Measurements from ENCODE around the gene MGMT. TPM values are rescaled to one million over a fixed set of nuclear protein-coding genes. Genes with fewer than 3 reads are reported as not detected.

Gene MGMT
- total and polyA plus RNA-seq, 2 donors (not counting 3 experiments of a cell fraction or from before 2014, with no cell fraction given), result 15.0 to 15.2 TPM

DNA sequence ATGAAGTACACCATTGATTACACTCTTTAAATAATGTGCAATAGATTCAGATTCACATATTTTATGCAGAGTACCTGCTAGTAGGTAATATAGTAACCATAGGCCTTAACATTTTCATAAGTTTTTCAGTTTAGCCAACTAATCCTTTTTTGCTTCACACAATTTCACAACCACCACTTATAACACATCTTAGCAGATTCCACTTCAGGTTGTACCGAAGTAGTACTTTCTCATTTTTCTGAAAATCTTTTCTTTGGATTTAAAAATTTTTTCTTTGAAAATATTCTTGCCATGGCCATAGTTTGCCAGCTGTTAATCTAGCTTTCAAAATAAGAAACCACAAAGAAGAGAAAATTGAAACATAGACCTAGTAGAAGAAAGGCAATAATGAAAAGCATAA, 203.1 kb downstream of the MGMT start:
- H3K36me3 ChIP-seq (ENCODE audit: control insufficient read depth in 2 of 2, extremely low read depth in 1 of 2, insufficient read depth in 2 of 2, low read length in 2 of 2), result no peaks in the 10 kb centered on the region
- no peak overlapping the region for H2AFZ ChIP-seq (ENCODE audit: low read depth, low read length)
- H3K9ac ChIP-seq (replicated peaks; ENCODE audit: extremely low read depth, insufficient read depth, low read length), result no peak overlapping the region
- no TSS peak for BruUV-seq (replicated peaks)
- no peak overlapping the region for H3K4me2 ChIP-seq (ENCODE audit: insufficient read depth, low read length)
- H3K9me1 ChIP-seq (replicated peaks; ENCODE audit: control insufficient read depth, extremely low read depth, insufficient read depth, low read length), result no peaks in the 10 kb centered on the region
- intact Hi-C loops (cut with micrococcal nuclease) (no loop called here), dilution Hi-C loops (cut with MboI; ENCODE audit: extremely low pct_ligation_motif_present, low sequenced_read_pairs) (no loop called here)
- no peaks in the 10 kb centered on the region for H3K79me2 ChIP-seq (ENCODE audit: control insufficient read depth, insufficient read depth, low read length)
- no peak overlapping the region for H3K4me3 ChIP-seq (replicated peaks in 1 of 3; ENCODE audit: insufficient read depth in 1 of 3, low read depth in 1 of 3, low read length in 3 of 3)
- ChIA-PET CTCF (no interaction called here), POLR2A (no interaction called here)
- TF ChIP-seq POLR2AphosphoS5 (IDR thresholded peaks at IDR 0.05; ENCODE audit: insufficient read depth, low read depth, low read length) (no peak), GATA2 (IDR thresholded peaks at IDR 0.05; ENCODE audit: insufficient read depth, insufficient read length, low read depth, low read length) (no peak), EZH2 (IDR thresholded peaks at IDR 0.05; ENCODE audit: borderline replicate concordance, low read depth, low read length, severe bottlenecking) (no peak), JUN (IDR thresholded peaks at IDR 0.05; ENCODE audit: borderline replicate concordance, insufficient read depth, insufficient read length, low read depth) (no peak), FOS (IDR thresholded peaks at IDR 0.05; ENCODE audit: borderline replicate concordance, insufficient read depth, low read length) (no peak), POLR2A (IDR thresholded peaks at IDR 0.05; ENCODE audit: low read depth, low read length) (no peak), MYC (IDR thresholded peaks at IDR 0.05; ENCODE audit: low read depth, low read length) (no peak)
- TF ChIP-seq, protein P1, sequence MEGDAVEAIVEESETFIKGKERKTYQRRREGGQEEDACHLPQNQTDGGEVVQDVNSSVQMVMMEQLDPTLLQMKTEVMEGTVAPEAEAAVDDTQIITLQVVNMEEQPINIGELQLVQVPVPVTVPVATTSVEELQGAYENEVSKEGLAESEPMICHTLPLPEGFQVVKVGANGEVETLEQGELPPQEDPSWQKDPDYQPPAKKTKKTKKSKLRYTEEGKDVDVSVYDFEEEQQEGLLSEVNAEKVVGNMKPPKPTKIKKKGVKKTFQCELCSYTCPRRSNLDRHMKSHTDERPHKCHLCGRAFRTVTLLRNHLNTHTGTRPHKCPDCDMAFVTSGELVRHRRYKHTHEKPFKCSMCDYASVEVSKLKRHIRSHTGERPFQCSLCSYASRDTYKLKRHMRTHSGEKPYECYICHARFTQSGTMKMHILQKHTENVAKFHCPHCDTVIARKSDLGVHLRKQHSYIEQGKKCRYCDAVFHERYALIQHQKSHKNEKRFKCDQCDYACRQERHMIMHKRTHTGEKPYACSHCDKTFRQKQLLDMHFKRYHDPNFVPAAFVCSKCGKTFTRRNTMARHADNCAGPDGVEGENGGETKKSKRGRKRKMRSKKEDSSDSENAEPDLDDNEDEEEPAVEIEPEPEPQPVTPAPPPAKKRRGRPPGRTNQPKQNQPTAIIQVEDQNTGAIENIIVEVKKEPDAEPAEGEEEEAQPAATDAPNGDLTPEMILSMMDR (IDR thresholded peaks at IDR 0.05; ENCODE audit: extremely low read depth in 1 of 2, insufficient read depth in 1 of 2, low read depth in 1 of 2, low read length in 2 of 2), result no peak
- TF ChIP-seq, protein P2, sequence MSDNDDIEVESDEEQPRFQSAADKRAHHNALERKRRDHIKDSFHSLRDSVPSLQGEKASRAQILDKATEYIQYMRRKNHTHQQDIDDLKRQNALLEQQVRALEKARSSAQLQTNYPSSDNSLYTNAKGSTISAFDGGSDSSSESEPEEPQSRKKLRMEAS (IDR thresholded peaks at IDR 0.05; ENCODE audit: insufficient read depth, insufficient read length), result no peak
- H3K4me1 ChIP-seq (ENCODE audit: control insufficient read depth, extremely low read depth, insufficient read depth, low read length), result no peaks in the 10 kb centered on the region
- DNase-seq (ENCODE audit: low read depth, low spot score) (no peak), FAIRE-seq (no peak)
- no peak overlapping the region for H3K27ac ChIP-seq (ENCODE audit: insufficient read depth, low read depth, low read length)
- no peaks in the 10 kb centered on the region for H4K20me1 ChIP-seq (replicated peaks; ENCODE audit: control insufficient read depth, extremely low read depth, insufficient read depth, low read length)
- H3K9me3 ChIP-seq (replicated peaks; ENCODE audit: control insufficient read depth, insufficient read depth, low read length), result no peaks in the 10 kb centered on the region
- H3K27me3 ChIP-seq (ENCODE audit: control insufficient read depth in 2 of 2, insufficient read depth in 2 of 2, low read length in 2 of 2), result no peaks in the 10 kb centered on the region
